ENCODE measurements around the gene VPS35L.

DNA sequence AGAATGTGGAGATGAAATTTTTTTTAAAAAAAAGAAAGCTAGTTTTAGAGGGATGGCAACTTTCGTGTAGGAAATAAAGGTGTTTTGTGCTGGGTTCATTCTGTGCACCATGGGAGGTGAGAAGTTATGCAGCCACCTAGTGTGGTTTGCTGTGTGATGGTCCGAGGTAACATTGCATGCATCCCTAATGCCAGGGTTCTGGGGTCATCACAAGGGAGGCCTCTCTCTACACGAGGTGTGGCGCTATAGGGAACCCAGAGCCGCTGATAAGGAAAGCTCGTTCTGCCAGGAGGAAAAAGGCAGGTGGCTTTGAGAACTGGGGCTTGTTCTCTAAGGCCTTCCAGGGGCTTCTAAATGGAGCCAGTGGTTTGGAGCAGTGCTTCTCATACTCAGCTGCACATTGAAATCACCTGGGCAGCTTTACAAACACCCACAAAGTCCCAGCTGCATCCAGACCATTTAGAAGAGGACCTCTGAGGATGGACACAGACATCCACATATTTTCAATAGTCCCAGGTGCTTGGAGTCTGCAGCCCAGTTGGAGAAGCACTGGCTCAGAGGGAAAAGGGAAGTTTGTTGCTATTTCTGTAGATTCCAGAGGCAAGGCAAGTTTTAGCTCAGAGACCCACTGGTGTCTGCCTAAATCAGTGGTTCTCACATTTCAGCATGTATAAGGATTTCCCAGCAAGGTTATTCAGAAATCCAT is 43.5 kb downstream of the VPS35L start:
- TF ChIP-seq, protein P1, sequence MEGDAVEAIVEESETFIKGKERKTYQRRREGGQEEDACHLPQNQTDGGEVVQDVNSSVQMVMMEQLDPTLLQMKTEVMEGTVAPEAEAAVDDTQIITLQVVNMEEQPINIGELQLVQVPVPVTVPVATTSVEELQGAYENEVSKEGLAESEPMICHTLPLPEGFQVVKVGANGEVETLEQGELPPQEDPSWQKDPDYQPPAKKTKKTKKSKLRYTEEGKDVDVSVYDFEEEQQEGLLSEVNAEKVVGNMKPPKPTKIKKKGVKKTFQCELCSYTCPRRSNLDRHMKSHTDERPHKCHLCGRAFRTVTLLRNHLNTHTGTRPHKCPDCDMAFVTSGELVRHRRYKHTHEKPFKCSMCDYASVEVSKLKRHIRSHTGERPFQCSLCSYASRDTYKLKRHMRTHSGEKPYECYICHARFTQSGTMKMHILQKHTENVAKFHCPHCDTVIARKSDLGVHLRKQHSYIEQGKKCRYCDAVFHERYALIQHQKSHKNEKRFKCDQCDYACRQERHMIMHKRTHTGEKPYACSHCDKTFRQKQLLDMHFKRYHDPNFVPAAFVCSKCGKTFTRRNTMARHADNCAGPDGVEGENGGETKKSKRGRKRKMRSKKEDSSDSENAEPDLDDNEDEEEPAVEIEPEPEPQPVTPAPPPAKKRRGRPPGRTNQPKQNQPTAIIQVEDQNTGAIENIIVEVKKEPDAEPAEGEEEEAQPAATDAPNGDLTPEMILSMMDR (IDR thresholded peaks at IDR 0.05), result no peak
- no peak for TF ChIP-seq EZH2 (IDR thresholded peaks at IDR 0.05; ENCODE audit: borderline replicate concordance, insufficient read depth, low read depth, low read length, poor library complexity, severe bottlenecking)
